H1 (cell line): ENCODE measurements around the gene ZNF839. TPM values are rescaled to one million over a fixed set of nuclear protein-coding genes. Genes with fewer than 3 reads are reported as not detected.

Experiments used
- GABPA ChIP-seq: IDR thresholded peaks from 2 replicates; pipeline ENCODE4 v1.6.1; 2011; ENCODE audit warnings: mild to moderate bottlenecking, low read length, moderate library complexity, borderline replicate concordance; ENCODE audit not compliant: insufficient read depth
- MAFK ChIP-seq: IDR thresholded peaks from 2 replicates; pipeline ENCODE4 v1.6.1; 2012; ENCODE audit warnings: low read depth, mild to moderate bottlenecking, improper control_type of control experiment, low read length
- polyA plus RNA-seq, 7 experiments: library from polyadenylated mRNA; depleted of rRNA in 3 of 7; stranded (reverse) in 5 of 7; unstranded in 2 of 7; fragments of >200 nt in 5 of 7; fragments of 200-250 nt in 2 of 7; gene quantifications; 1 replicate in 5 of 7; 2 replicates in 1 of 7; 4 replicates in 1 of 7; pipeline versions ENCODE4 v1.2.1 to v1.2.3, GENCODE V29; 2011 to 2013; ENCODE audit warnings: missing spikeins in 2 of 7, mixed read lengths in 2 of 7
- total RNA-seq: library from RNA; stranded (reverse); fragmentation: NEBNext Ultra II Directional; extraction: Animal tissue kit (Norgen Biotek cat#: 25700); gene quantifications from 2 replicates; pipeline ENCODE4 v1.2.1, GENCODE V29; 2021

Gene ZNF839
- total and polyA plus RNA-seq, 2 of the 8 experiments (the other 6 are each of a cell fraction or from before 2014, with no cell fraction given): 8.1 to 9.4 TPM

GRCh38 chr14:102303664-102304063 is 15.9 kb upstream of the ZNF839 start (continued):
- TF ChIP-seq GABPA (no peak), MAFK (no peak)
- TF ChIP-seq, all 59 proteins: peak for 0
